Thoracic aorta (tissue), 2 donors: ENCODE results near the gene TNFRSF4. TPM values are rescaled to one million over a fixed set of nuclear protein-coding genes. Genes with fewer than 3 reads are reported as not detected.
A peak's percentile ranks its signal among the peaks of the same experiment; 100 is the strongest.

Source experiments
- ATAC-seq: fragments of 150-250 bp; one replicate; pipeline ENCODE4 v1.8.0; 2017; ENCODE audit warnings: low read depth; ENCODE audit not compliant: insufficient number of reproducible peaks, low FRiP score
- DNase-seq: peaks from one replicate; pipeline ENCODE4 v3.0.0-alpha.2; 2020; ENCODE audit warnings: low spot score
- H3K27ac ChIP-seq, 2 donors: fragments of 200-600 bp; sonication (generic); 1 replicate in 1 of 2; 2 replicates in 1 of 2; pipeline ENCODE4 v1.5.1; 2016; ENCODE audit warnings: mild to moderate bottlenecking in 2 of 2, moderate library complexity in 2 of 2
- H3K27me3 ChIP-seq: fragments of 200-600 bp; sonication (generic); replicated peaks from 2 replicates; pipeline ENCODE4 v1.6.0; 2016; ENCODE audit warnings: mild to moderate bottlenecking; ENCODE audit not compliant: insufficient read depth
- H3K36me3 ChIP-seq: fragments of 200-600 bp; sonication (generic); one replicate; pipeline ENCODE4 v1.5.1; 2016
- H3K4me1 ChIP-seq, 2 donors: fragments of 200-600 bp; sonication (generic); 1 replicate in 1 of 2; 2 replicates in 1 of 2; pipeline versions ENCODE4 v1.5.1 to v1.6.0; 2016; ENCODE audit warnings: low read depth in 2 of 2, mild to moderate bottlenecking in 1 of 2; ENCODE audit not compliant: control insufficient read depth in 1 of 2
- H3K4me3 ChIP-seq: fragments of 200-600 bp; sonication (generic); 2 replicates; pipeline ENCODE4 v1.5.1; 2016; ENCODE audit warnings: mild to moderate bottlenecking
- H3K9me3 ChIP-seq: fragments of 200-600 bp; sonication (generic); 2 replicates; pipeline ENCODE4 v1.5.1; 2016
- total RNA-seq, 2 donors: library from RNA; depleted of rRNA; stranded (reverse); fragments of >200 nt; gene quantifications; one replicate each; pipeline versions ENCODE4 v1.1.0 to v1.2.3, GENCODE V29; 2016
- TF ChIP-seq, protein P1 (sequence below): fragments of 200-600 bp; sonication (generic); IDR thresholded peaks from one replicate; pipeline ENCODE4 v1.5.1; 2019; ENCODE audit warnings: antibody characterized with exemption

The TNFRSF4 gene
- total RNA-seq, 2 donors from 2014 or later, result 1.8 TPM; not detected in 1

DNA sequence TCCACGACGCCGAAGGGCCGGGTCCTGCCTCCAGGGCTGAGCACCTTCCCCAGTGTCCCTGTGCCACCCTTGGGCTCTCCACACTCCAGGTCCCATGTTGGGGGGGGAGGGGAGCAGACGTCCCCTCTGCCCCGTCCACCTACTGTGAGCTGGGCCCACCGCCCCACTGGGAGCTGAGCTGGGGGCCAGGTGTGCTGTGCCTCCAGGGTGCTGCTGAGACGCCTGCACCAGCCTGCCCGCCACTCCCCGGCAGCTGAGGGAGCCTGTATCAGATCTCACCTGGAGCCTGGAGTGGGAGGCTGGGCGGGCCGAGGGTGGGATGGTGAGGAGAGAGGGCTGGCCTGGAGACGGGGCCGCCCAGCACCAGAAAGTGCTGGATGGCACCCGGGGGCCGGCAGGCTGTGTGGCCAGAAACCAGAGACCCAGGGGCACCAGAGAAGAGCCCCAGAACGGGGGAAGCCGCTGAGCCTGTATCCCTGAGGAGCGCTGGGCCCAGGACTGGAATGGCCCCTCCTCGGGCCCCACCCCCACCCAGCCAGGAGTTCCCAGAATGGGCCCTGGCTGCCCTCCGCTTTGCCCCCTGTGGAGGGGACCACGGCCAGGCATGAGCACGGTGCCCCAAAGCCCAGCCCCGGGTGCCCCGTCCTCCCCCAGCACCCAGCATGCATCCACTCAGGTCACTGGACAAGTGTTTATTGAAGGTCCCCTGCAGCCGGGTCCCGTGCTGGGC, 11.0 kb downstream of the TNFRSF4 start:
- Histone ChIP-seq H3K27me3 (peaks cover 4% of the 10 kb centered on the region), H3K4me3 (no peak overlapping the region), H3K9me3 (no peaks in the 10 kb centered on the region), H3K27ac (no peak overlapping the region), H3K36me3 (no peaks in the 10 kb centered on the region), H3K4me1 (peaks cover 5 to 21% of the 10 kb centered on the region in 2 donors)
- TF ChIP-seq, protein P1, sequence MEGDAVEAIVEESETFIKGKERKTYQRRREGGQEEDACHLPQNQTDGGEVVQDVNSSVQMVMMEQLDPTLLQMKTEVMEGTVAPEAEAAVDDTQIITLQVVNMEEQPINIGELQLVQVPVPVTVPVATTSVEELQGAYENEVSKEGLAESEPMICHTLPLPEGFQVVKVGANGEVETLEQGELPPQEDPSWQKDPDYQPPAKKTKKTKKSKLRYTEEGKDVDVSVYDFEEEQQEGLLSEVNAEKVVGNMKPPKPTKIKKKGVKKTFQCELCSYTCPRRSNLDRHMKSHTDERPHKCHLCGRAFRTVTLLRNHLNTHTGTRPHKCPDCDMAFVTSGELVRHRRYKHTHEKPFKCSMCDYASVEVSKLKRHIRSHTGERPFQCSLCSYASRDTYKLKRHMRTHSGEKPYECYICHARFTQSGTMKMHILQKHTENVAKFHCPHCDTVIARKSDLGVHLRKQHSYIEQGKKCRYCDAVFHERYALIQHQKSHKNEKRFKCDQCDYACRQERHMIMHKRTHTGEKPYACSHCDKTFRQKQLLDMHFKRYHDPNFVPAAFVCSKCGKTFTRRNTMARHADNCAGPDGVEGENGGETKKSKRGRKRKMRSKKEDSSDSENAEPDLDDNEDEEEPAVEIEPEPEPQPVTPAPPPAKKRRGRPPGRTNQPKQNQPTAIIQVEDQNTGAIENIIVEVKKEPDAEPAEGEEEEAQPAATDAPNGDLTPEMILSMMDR, result no peak
- DNase-seq (no peak), ATAC-seq (no peak)

DNA sequence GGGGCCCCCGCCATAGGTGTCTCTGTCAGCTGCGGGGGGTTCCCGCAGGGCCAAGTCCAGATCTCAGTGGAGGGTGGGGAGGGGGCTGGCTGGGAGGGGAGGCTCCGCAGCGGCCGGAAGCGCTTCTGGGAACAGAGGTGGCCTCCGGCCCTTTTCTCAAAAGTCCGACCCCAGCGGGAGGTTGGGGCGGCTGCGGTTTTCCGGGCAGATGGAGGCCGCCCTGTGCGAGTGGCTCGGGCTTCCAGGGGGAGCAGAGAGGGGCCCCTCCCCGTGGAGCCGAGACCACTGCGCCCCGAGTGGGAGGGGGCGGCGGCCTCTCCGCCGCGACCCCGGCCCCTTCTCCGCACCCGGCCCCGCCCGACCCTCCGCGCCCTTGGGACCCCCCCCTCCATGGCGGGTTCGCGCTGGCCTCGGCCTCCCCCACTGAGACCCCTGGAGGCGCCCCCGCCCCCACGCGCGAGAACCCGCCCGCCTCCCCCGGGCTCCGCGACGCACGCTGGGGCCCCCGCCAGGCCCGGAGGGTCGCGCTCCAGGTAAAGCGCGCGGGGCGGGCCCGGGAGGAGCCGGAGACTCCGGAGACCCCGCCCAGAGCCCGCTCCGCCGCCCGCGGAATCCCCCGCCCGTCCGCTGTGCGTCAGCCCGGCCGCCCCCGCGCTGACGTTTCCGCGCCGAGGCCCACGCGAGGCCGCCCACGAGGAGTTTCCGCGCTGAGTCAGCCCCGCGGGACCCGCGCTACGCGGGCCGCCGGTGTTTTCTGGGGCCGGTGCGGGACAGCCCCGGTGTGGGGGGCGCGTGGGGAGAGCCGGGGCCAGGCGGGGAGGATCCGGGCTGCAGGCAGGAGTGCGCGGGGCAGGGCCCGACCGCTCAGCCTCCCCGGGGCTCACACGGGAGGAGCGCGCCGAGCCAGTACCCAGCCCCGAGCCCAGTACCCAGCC, 12.8 kb downstream of the TNFRSF4 start:
- TF ChIP-seq, protein P1, result no peak
- peak overlapping the region; percentile 69 for H3K4me3 ChIP-seq
- DNase-seq, result no peak
- no peaks in the 10 kb centered on the region for H3K36me3 ChIP-seq
- peaks cover 2 to 12% of the 10 kb centered on the region in 2 donors for H3K4me1 ChIP-seq
- peaks cover 4% of the 10 kb centered on the region for H3K27me3 ChIP-seq
- H3K27ac ChIP-seq, result no peak overlapping the region
- H3K9me3 ChIP-seq, result no peaks in the 10 kb centered on the region
- no peak for ATAC-seq

DNA sequence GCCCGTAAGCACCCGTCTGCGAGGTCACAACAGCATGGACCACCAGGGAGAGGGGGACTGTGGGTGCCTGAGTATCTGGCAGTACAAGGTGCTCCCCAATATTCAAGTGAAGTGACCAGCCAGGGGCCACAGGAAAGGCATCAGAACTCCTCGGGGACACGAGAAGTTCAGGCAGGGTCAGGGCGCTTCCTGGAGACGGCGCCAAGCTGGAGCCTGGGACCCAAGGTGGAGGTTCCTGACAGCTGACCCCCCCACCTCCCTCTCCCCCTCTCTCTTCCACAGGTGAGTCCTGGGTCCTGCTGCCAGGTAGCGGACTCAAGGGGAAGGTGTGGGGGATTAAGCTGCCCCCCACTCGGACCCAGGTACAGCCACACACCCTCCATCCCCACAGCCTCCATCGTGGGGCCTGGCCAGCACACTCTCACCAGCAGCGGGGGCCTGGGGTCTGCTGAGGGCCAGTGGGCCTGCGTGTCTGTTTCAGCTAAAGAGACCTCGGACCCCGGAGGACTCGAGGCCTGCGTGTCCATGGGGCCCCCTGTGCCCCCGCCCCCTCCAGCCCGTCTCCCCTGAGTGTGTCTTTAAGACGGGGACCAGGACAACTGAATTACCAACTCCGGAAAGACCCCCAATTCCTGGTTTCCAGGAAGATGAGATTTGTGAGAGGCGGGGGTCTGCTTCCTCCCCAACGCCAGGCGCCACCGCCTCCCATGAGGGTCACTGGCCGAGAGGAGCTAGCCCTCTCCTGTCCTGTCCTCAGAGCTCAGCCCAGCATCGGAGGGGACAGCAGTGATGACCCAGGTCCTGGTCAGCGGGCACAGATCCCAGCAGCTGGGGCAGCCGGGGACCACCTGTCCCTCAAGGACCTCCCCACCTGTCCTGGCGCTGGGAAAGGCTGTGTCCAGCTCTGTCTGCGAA, 13.7 kb downstream of the TNFRSF4 start:
- TF ChIP-seq, protein P1, result no peak
- peaks cover under 1% of the 10 kb centered on the region for H3K9me3 ChIP-seq
- ATAC-seq (no peak), DNase-seq (no peak)
- H3K27me3 ChIP-seq, result no peaks in the 10 kb centered on the region
- no peak overlapping the region for H3K27ac ChIP-seq
- peaks cover 0 to 8% of the 10 kb centered on the region in 2 donors for H3K4me1 ChIP-seq
- H3K36me3 ChIP-seq, result no peaks in the 10 kb centered on the region
- H3K4me3 ChIP-seq, result peak overlapping the region; percentile 69

DNA sequence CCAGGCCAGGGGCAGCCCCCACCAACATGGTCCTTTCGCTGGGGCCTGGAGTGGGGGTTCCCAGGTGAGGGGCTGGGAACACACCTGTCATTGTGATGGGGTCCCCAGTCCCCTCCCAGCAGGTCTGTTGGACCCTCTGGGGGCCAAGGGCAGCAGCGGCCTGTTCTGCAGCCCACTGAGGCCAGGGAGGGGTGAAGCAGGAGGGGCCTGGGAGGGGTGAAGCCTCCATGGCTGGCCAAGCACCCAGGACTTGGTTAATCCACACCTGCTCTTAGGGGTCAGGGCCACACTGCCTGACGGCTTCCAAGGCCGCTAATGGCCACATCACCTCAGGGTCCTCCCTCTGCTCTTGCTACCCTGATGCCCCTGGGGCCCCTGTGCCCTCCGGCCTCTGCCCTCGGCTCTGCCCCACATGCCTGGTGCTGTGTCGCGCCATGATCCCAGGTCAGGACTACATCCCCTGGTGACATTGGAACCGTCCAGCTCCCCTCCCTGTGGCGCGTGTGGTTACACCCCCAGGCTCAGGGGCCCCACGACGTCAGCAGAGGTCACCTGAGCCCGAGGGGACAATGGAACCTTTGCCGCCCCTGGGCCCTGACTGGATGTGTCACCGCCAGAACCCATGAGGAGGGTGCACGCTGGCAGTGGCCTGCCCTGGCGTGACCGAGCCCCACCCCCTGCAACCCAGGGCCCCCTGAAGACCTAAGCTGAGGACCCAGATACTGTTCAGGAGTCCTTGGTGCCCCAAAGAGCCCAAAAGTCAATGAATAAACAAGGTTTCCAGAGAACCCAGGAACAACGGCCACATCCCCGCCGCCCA, 14.6 kb downstream of the TNFRSF4 start:
- DNase-seq (no peak), ATAC-seq (no peak)
- Histone ChIP-seq H3K27ac (no peak overlapping the region), H3K9me3 (peaks cover 5% of the 10 kb centered on the region), H3K36me3 (no peaks in the 10 kb centered on the region), H3K4me1 (peaks cover 0 to 8% of the 10 kb centered on the region in 2 donors), H3K4me3 (no peak overlapping the region), H3K27me3 (no peaks in the 10 kb centered on the region)
- TF ChIP-seq, protein P1, result no peak
